Upper lobe of right lung (tissue), 1 donor: ENCODE data around the gene AK5. TPM values are rescaled to one million over a fixed set of nuclear protein-coding genes. Genes with fewer than 3 reads are reported as not detected.
A peak's percentile ranks its signal among the peaks of the same experiment; 100 is the strongest.

Source experiments
- ATAC-seq: fragments of 200-7000 bp; cut with Tn5 transposase; one replicate; pipeline ENCODE4 v1.9.1; 2020; ENCODE audit warnings: mild to moderate bottlenecking, moderate library complexity
- DNase-seq: peaks from one replicate; pipeline ENCODE4 v3.0.0-alpha.2; 2020
- H3K27ac ChIP-seq: fragments of 200-600 bp; one replicate; pipeline ENCODE4 v1.8.0; 2022
- H3K27me3 ChIP-seq: fragments of 200-600 bp; one replicate; pipeline ENCODE4 v1.8.0; 2022; ENCODE audit warnings: mild to moderate bottlenecking
- H3K36me3 ChIP-seq: fragments of 200-600 bp; one replicate; pipeline ENCODE4 v1.8.0; 2022
- H3K4me1 ChIP-seq: fragments of 200-600 bp; one replicate; pipeline ENCODE4 v1.8.0; 2022
- H3K4me3 ChIP-seq: fragments of 200-600 bp; one replicate; pipeline ENCODE4 v1.8.0; 2022; ENCODE audit warnings: mild to moderate bottlenecking
- H3K9me3 ChIP-seq: fragments of 200-600 bp; one replicate; pipeline ENCODE4 v1.8.0; 2022
- CTCF ChIP-seq: fragments of 200-600 bp; IDR thresholded peaks from one replicate; pipeline ENCODE4 v1.8.0; 2022; ENCODE audit warnings: antibody characterized with exemption
- intact Hi-C: fragments of 100-400 bp; cut with DNase I; formaldehyde crosslinking; loops from one replicate; pipeline ENCODE4 v1.11.0; 2022
- total RNA-seq: library from RNA; stranded (reverse); fragmentation: NEBNext Ultra II Directional; extraction: Animal tissue kit (Norgen Biotek cat#: 25700); gene quantifications from one replicate; pipeline ENCODE4 v1.2.1, GENCODE V29; 2021
- donor health status: DM: no; HTN: yes; CAD: no; lungs with severe emphysema.

AK5 gene
- total RNA-seq, 1 donor from 2014 or later, result not detected

- Histone ChIP-seq H3K4me1 (no peaks in the 10 kb centered on the region), H3K27me3 (no peaks in the 10 kb centered on the region), H3K9me3 (no peaks in the 10 kb centered on the region), H3K4me3 (no peak overlapping the region), H3K27ac (no peak overlapping the region), H3K36me3 (no peaks in the 10 kb centered on the region)
- DNase-seq, result no peak
- no peak for TF ChIP-seq CTCF
- ATAC-seq, result no peak
- intact Hi-C loops, result no loop called here
Measured at GRCh38 chr1:77489910-77490309, 208.1 kb downstream of the AK5 start.

- Histone ChIP-seq H3K4me1 (no peaks in the 10 kb centered on the region), H3K36me3 (no peaks in the 10 kb centered on the region), H3K27me3 (no peaks in the 10 kb centered on the region), H3K4me3 (no peak overlapping the region), H3K9me3 (no peaks in the 10 kb centered on the region), H3K27ac (no peak overlapping the region)
- intact Hi-C loops, result no loop called here
- no peak for ATAC-seq
- DNase-seq, result no peak
- no peak for TF ChIP-seq CTCF
Measured at GRCh38 chr1:77494026-77494425, 212.2 kb downstream of the AK5 start.

DNA sequence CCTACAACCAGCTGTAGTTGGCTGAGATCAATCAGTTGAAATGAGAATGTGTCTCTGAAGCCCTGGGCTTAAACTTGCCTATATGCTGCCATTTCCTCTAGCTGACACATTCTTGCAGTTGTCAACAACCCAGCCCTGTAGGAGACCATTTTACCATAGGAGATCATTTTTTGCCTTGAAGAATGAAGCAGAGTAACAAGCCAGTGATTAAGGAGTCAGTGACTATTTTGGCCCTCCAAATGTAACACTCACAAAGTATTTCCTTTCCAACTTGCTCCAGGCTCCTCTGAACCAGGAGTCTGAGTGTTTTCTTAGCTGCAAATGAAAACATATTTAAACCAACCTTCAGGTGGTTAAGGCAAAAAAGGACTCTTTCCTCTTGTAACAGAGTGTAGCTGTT is 217.1 kb downstream of the AK5 start:
- Histone ChIP-seq H3K9me3 (no peaks in the 10 kb centered on the region), H3K27ac (no peak overlapping the region), H3K27me3 (peaks cover 7% of the 10 kb centered on the region), H3K4me3 (no peak overlapping the region), H3K4me1 (no peaks in the 10 kb centered on the region), H3K36me3 (no peaks in the 10 kb centered on the region)
- TF ChIP-seq CTCF, result no peak
- DNase-seq, result no peak
- ATAC-seq, result no peak
- intact Hi-C loops, result no loop called here

GRCh38 chr1:77499466-77499865 is 217.6 kb downstream of the AK5 start:
- Histone ChIP-seq H3K36me3 (no peaks in the 10 kb centered on the region), H3K27me3 (peaks cover 7% of the 10 kb centered on the region), H3K4me3 (no peak overlapping the region), H3K9me3 (no peaks in the 10 kb centered on the region), H3K4me1 (no peaks in the 10 kb centered on the region), H3K27ac (no peak overlapping the region)
- no peak for DNase-seq
- TF ChIP-seq CTCF, result no peak
- intact Hi-C loops, result no loop called here
- ATAC-seq, result no peak

DNA sequence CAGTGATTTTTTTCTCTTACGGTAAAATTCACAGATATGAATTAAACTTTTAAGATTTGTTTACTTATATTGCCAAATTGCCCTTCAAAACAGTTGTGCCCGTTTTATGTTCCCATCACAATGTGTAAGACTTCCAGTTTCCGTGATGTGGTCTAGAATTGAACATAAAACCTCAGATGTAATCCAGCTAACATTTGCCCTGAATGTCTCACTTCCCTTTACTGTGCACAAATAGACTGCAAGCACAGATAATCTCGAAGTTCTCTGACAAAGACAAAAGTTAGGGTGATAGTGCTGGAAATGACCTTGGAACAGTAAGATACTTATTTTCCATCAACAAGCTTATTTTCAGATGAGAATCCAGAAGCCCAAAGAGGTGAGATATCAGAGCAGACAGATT is 223.2 kb downstream of the AK5 start:
- TF ChIP-seq CTCF, result no peak
- ATAC-seq (peak; percentile 72), DNase-seq (no peak)
- no peaks in the 10 kb centered on the region for H3K9me3 ChIP-seq
- H3K4me1 ChIP-seq, result no peaks in the 10 kb centered on the region
- H3K27me3 ChIP-seq, result peaks cover 7% of the 10 kb centered on the region
- H3K4me3 ChIP-seq, result no peak overlapping the region
- H3K36me3 ChIP-seq, result no peaks in the 10 kb centered on the region
- no peak overlapping the region for H3K27ac ChIP-seq
- intact Hi-C loops, result no loop called here

- no peaks in the 10 kb centered on the region for H3K36me3 ChIP-seq
- H3K27me3 ChIP-seq, result no peaks in the 10 kb centered on the region
- H3K4me3 ChIP-seq, result no peak overlapping the region
- H3K4me1 ChIP-seq, result no peaks in the 10 kb centered on the region
- no peak overlapping the region for H3K27ac ChIP-seq
- DNase-seq (no peak), ATAC-seq (no peak)
- intact Hi-C loops, result no loop called here
- no peaks in the 10 kb centered on the region for H3K9me3 ChIP-seq
- no peak for TF ChIP-seq CTCF
Measured at GRCh38 chr1:77506771-77507170, 225.0 kb downstream of the AK5 start.
